ENCODE results near the gene WNT16. TPM values are rescaled to one million over a fixed set of nuclear protein-coding genes. Genes with fewer than 3 reads are reported as not detected.

The WNT16 gene
- total and polyA plus RNA-seq, 2 of the 8 experiments (the other 6 are each of a cell fraction or from before 2014, with no cell fraction given), result 0.11 to 0.52 TPM

DNA sequence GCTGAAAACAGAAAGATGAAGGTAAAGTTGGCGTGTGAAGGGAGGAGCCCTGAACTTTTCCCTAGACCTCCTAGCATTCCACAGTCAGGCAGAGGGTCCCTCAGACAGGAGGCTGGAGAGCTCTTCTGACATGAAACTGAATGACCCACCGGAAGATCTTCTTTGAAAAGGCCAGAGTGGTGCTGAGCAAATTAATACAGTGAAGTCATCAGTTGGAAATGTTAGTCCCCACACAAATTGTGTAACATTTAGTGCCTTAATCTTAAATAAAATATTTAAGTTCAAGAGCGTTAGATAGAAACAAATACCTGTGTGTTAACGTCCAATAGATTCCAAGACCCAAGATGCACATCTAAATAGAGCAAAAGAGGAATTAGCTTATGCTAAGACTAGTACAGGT, 49.0 kb upstream of the WNT16 start (continued):
- TF ChIP-seq TEAD4 (IDR thresholded peaks at IDR 0.05; ENCODE audit: low read depth, low read length), result no peak
- TF ChIP-seq GTF2F1 (IDR thresholded peaks at IDR 0.05; ENCODE audit: borderline replicate concordance, low read depth, low read length), result no peak
- TF ChIP-seq SUZ12 (IDR thresholded peaks at IDR 0.05; ENCODE audit: low read length), result no peak
- TF ChIP-seq CBX8 (IDR thresholded peaks at IDR 0.05; ENCODE audit: borderline replicate concordance, low read depth, low read length), result no peak
- TF ChIP-seq MAFK (IDR thresholded peaks at IDR 0.05; ENCODE audit: low read depth, low read length), result no peak
- no peak for TF ChIP-seq ATF2 (IDR thresholded peaks at IDR 0.05; ENCODE audit: low read length)
- TF ChIP-seq TBP (IDR thresholded peaks at IDR 0.05; ENCODE audit: low read depth, low read length), result no peak

Measured in H1 (cell line).